Ramos (cell line): Measurements from ENCODE around the gene CDKAL1.
"Not testable (repeated sequence)": the region's sequence is repeated elsewhere in the genome, so short reads cannot be mapped to it uniquely, and the experiment has no call there.

Source experiments
- in situ Hi-C: fragments of 300-500 bp; cut with MboI; formaldehyde crosslinking; loops from one replicate; pipeline ENCODE4 v1.14.3; 2022; ENCODE audit warnings: low sequenced_read_pairs; ENCODE audit not compliant: unreplicated experiment

Gene CDKAL1

DNA sequence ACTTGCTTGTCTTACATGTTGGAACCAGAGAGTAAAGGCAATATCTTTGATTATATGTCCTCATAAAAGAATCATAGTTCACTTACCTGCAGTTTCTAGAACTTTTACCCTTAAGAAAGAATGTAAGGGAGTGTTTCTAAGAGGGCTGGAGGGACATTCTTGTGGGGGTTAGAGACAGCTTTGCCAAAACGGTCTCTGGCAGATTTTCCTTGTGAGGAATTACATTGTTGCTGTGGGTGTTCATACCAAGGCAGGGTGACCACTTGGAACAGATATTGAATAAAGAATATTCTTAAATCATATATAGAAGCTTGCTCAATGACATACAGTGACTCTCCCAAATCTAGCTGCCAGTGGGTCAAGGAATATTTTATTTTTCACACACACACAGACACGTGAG lies 541.7 kb downstream of the CDKAL1 start:
- in situ Hi-C loops: no loop called here

DNA sequence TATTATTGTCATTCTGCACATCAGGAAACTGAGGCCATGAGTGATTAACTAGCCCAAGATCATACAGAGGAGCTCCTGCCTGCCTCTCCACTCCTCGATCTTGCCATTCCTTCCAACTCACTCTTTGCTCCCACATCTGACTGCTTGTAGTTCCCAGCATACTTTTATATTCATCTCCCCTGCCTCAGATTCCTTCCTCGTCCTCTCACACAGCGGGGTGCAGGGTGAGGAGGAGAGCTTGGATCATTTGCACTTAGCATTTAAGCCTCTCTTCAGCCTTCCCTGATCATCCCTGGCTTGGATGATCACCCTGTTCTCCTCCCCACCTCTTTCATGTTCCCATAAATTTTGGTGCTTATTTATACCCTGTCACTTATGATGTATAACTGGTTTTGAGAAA lies 544.2 kb downstream of the CDKAL1 start:
- in situ Hi-C loops: no loop called here

DNA sequence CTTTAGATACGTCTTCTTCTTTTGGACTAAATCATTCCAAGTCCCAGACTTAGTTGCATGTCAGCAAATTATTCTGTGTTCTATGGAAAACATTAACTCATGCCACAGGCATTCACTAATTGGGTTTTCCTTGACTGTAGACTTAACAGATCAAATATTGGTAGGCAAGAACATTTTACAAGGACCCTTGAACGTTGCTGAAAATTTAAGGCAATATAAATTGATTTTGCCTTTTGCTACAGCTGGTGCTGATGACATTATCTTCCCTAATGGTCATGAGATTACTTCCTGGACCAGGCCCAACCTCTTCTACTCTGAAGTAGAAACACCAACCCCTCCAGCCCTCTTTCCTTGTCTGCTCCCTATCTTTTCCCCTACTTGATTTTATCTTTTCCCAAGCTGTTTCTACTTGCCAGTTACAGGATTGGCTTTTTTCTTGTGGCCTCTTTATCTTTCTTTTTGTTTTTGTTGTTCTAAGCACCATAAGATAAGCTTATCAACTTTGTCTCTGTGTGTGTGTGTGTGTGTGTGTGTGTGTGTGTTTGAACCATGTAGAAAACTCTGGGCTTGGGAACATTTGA lies 545.3 kb downstream of the CDKAL1 start:
- in situ Hi-C loops: no loop called here

DNA sequence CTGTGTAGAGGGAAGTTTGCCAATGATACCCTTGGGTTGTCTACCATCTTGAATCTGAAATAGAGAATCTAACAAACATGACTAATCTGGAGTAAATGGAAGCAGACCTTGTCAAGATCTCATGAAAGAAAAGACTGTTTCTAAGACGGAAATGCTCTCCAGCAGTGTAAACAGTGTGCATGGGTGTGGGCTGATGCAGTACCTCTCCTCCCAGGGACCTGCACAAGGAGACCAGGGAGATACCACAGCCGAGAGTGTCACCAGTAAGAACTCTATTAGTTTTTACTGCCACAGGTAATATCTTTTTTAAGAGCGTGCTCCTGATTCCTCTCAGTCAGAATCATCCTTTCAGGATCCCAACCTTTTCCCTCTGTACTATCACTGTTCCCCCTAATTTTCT lies 546.0 kb downstream of the CDKAL1 start:
- in situ Hi-C loops: no loop called here

DNA sequence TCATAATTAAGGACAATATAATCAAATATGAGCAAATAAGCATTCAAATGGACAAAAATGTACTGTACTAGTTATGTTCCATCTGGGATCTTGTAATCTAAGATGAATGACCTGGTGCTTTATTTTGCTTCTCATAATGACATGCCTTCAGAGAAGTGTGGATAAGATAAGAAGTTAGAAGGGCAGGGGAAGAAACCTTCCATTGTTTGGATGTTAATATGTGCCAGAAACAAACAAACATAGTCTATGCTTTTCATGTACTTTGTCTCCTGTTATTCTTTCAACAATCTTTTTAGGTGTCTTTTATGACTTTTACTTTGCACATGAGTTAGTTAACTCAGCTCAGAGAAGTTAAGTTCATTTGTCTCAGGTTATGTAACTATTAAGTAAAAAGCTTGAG lies 547.8 kb downstream of the CDKAL1 start:
- in situ Hi-C loops: no loop called here

DNA sequence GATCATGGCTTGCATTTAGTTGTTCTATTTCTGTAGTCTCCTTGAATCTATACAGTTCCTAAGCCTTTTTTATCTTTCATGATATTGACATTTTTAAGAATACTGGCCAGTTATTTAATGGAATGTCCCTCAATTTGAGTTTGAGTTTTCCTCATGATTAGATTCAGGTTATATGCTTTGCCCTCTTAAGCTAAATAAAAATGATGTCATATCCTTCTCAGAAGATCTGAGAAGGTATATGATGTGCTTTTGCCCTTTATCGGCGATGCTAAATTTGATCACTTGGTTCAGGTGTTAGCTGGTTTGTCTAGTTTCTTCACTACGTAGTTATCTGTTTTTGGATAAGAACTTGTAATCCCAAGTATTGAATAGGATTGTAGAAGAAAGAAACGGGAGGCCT lies 549.5 kb downstream of the CDKAL1 start:
- in situ Hi-C loops: no loop called here

DNA sequence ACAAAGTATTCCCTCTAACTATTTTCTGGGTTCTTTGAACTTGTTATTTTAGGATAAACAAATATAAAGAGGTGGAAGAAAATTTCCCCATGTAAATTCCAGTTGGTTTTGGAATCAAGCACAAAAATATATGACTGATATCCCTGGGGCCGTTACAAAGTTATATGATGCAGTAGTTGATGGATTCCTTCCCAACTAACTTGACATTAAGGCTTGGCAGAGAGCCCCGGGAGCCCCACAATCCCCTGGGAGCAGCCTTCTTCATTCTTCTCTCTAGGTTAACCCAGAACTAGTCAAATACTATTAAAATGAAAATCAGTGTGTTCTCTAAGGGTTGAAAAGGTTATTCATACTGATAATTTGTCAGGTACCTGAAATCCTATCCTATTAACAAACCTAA lies 550.4 kb downstream of the CDKAL1 start:
- in situ Hi-C loops: no loop called here

DNA sequence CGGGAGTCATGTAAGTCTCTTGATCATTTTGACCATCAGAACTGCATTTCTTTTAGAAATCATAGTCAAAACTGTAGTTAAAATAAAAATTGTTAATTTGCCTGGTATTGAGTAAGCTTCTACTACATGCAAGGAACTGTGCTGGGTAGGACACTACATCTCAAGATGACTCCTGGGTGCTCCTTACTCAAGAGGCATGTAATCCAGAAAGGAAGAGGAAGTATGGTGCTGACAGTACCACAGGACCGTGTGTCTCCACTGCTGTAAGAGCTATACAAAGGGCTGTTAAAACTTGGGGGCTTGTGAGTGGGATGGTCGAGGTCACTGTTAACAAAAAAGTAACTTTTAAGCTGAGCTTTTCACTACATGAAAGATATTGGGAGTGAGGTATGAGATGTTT lies 551.0 kb downstream of the CDKAL1 start:
- in situ Hi-C loops: no loop called here

DNA sequence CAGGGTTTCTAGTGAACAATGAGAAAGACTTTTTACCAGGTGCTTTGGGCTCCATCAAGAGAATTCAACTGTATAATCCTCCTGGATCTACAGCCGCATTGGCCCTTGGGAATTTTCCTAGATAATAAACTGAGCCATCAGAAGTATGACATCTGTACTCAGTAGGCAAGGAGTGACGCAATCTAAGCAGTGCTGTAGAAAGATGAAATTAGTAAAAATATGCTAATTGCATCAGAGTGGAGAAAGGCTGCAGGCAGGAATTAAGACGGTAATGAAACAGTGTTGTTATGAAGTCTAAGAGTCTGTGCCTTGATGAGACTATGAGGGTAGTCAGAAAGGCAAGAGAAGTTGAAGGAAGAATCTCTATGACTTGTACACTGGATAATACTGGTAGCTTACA lies 551.4 kb downstream of the CDKAL1 start:
- in situ Hi-C loops: no loop called here

DNA sequence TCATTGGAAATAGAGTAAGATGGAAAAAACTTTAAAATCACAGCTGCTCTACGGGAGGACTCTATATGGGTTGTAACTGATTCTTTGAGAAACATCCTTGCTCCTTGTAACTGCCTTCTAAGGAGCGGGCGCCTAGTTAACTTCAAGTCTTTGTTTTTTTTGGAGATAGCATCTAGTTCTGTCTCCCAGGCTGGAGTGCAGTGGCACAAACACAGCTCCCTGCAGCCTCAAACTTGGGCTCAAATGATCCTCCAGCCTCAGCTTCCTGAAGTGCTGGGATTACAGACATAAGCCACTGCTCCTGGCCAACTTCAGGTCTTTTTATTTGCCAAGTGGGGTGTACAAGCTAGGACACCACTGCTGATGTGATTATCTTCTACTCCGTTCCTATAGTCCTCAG lies 552.9 kb downstream of the CDKAL1 start:
- in situ Hi-C loops: no loop called here

DNA sequence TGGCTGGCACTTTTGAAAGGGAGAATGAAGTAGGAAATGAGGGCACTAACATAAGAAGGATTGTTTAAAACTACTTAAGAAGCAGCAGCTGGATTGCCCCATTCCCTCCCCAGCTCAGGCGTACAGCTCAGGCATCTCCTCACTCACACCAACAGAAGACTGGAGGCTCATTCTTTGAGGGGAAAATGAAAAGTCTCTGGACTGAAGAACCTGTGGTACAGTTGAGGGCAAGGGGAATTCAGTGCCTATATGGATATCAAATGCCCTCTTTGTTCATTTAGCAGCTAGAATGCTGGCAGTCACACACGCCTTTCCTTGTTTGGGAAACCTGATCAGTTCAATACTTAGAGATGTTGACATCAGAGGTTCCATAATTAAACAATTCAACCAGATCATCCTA lies 557.2 kb downstream of the CDKAL1 start:
- in situ Hi-C loops: no loop called here

DNA sequence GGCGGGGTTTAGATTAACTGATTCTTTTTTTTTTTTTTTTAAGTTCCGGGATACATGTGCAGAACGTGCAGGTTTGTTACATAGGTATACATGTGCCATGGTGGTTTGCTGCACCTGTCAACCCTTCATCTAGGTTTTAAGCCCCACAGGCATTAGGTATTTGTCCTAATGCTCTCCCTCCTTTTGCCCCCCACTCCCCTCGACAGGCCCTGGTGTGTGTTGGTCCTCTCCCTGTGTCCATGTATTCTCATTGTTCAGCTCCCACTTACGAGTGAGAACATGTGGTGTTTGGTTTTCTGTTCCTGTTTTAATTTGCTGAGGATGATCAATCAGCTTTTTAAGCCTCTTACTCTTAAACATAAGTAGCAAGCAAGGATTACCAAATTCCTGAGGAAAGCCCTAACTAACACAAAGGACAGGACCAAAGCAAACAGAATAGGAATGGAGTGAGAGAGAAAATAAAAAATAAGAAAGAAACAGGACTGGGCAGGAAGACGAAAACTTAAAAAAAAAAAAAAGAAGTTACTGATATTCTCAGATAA lies 558.0 kb downstream of the CDKAL1 start:
- in situ Hi-C loops: not testable (repeated sequence)

DNA sequence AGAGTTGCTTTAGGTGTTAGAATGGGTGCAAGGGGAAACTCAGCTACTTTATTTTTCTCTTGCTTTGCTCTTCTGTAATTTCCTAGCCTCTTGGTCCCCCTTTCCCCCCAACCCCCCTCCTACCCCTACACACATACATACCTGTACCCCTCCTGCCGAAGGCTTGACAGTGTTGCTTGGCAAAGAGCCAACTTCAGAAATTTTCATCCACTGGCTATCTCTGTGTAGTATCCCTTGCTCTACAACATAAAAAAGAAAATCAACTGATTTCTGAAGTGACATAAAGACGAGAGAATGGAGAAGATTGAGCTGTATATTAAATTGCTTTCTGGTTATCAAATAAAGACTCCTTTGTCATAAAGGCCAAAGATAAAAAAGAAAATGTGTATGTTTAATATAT lies 561.2 kb downstream of the CDKAL1 start:
- in situ Hi-C loops: no loop called here

DNA sequence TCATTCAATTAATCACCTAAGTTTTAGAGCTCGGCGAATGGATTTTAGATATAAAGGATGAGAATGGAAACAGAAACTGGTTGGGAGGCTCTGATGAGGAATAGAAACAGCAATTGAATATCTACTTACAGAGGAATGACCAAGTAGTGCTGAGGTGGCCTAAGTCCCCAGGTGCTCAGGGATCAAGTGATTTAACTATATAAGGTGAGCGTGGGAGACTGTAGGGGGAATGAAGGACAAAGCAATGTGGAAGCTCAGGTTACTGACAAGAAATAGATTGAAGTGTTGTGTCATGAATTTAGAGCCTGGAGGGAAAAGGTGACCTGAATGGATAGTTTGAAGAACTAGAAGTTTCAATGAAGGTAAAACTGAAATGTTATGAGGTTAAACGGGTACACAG lies 563.9 kb downstream of the CDKAL1 start:
- in situ Hi-C loops: no loop called here

DNA sequence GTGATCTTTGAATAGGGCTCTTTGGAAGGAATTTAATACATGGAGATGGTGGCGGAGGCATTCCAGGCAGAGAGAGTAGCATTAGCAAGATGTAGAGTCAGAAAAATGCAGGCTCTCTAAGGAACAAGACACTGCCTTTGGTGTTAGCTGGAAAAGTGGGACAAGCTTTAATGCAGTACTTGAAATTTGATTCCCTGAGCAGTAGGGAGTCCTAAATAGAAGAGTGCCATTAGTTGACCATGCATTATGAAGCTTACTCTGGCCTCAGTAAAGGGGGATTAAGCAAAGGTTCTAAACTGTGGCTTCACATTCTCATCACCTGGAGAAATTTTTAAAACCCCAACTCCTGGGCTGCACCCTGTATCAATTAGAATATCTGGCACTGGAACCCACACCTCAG lies 564.5 kb downstream of the CDKAL1 start:
- in situ Hi-C loops: no loop called here

DNA sequence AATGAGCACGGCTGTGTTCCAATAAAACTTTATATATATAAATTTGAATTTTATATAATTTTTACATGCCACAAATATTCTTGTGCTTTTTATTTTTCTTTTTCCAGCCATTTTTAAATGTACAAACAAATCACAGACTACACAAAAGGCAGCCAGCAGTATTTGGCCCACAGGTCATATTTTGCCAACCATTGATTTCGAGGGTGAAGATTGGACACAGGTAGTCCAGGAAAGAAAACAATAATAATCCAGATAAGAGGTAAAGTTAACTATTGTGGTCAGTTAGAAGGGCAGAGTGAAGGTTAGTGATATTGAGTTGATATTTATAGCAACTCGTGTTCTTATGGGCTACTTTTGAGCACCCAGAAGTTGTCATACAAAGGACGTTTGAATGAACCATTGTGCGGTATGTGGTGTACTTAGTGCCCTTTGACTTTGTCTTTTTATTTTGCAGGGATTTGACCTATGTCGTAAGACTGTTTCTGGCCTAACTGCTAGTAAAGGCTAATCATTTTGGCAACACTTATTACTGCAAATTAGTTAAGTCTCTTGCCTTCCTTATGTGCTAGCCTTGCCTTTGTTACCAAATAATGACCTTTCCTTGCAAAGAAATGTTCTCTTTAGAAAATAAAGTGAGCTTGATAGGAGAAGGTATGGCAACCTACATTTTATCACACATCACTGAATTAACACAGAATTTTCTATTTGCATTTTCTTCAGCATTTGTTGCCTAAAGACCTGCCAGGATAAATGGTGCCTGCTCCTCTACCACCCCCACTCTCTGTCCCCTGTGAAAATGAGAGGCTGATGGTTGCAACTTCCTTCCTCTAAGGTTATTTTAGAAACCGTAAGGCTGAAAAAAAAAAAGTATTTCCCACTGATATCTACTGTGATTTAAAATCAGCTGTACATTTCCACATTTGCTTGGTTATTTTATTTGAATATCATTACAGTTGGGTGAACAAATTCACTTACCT lies 565.4 kb downstream of the CDKAL1 start:
- in situ Hi-C loops: no loop called here

DNA sequence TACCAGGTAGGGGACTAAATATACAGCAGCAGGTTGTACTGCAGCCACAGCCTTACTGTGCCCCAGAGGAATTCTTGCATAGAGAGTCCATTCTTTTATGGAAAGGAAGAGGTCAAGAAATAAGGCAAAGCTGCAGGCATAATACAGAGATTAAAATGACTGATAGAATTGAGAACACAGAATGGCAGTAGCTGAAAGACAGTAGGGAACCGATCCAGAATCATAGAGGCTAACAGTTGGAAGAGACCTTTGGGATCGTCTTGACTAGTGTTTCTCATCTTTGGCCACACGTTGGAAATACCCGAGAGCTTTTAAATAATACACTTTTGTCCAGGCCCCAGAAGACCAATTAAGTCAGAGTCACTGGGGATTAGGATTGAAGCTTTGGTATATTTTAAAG lies 566.7 kb downstream of the CDKAL1 start:
- in situ Hi-C loops: no loop called here

DNA sequence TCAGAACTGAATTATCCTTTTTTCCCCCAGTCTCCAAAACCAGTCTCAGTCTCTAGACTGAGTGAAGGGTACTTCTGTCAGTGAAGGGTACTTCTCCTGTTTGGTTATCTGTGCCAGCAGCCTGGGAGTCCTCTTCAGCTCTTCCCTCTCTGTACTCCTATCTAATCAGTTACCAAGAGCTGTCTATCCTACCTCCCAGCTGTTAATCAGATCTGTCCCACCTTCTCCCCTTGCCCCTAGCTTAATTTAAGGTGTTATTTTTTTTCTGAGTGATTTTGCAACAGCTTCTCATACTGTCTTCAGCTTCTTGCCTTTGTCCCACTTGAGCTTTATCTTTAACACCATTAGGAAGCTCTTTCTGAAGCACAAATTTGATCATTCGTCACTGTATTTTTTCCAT lies 567.4 kb downstream of the CDKAL1 start:
- in situ Hi-C loops: no loop called here

DNA sequence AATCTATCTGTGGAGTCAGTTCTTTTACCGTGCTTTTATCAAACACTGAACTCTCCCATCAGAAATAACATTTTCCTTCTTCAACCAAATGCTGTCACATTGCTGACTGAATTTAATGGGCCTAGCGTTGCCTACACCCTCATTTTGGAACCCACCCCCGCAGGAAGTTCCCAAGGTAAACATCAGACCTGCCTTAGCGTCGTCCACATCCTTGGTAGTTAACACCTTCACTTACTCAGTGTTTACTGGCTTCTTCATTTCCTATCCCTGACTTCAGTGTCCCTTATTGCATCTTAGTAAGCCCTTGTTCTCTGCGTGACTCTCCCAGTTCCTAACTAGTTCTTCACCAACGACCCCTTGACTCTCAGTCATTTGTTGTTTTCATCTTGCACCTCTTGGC lies 567.9 kb downstream of the CDKAL1 start:
- in situ Hi-C loops: no loop called here

DNA sequence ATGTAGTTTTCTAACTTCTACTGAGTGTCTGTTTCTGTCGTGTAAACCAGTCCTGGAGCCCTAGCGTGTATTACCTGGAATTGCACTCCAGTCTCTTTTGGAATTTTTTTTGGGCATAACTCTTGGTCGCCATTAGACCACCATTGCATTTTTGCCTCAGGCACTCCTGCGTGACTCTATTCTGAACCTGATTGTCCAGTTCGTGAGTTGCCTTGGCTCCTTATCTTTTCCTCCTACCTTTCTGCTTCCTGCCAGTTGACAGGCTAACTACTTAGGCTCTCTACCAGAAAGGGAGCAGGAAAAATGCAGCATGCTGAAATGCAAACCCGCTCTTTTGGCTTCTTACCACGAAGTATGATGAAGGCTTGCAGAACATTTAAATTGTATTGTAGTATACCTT lies 568.4 kb downstream of the CDKAL1 start:
- in situ Hi-C loops: no loop called here

DNA sequence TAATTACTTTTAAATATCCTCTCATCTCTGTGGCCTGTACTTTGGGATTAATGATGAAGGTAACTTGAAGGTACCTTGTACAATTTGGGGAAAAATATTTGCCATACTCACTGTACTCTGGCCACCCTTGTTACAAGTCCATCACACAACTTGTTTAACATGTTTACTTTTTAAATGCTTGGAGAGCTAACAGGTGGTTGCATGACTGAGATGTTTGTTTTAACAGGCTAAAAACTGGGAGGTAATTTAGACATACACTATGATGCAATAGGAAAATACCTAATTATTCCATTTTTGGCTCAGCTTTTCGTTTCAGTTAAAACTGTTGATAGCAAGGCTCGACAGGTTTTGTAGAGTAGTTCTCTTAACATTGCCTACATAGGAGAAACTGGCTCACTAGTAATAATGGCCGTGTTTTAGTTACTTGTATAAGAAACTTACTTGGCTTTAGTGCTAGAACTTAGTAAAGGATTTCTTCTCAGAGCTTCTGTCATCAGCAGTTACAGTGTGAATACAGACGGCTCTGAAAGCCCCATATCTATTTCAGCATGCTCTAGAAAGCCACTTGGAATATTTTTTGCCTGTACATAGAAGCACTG lies 569.5 kb downstream of the CDKAL1 start:
- in situ Hi-C loops: no loop called here
